NCI-H1417 treated with DMSO at 0.1 percent for 48 hours (cell line): ENCODE results near the gene N4BP2L2.
"Not testable (repeated sequence)": the region's sequence is repeated elsewhere in the genome, so short reads cannot be mapped to it uniquely, and the experiment has no call there.

ENCODE experiments used
- DNase-seq: peaks from one replicate; lab custom pipeline; 2025; lab: John Stamatoyannopoulos, UW

N4BP2L2 gene

DNA sequence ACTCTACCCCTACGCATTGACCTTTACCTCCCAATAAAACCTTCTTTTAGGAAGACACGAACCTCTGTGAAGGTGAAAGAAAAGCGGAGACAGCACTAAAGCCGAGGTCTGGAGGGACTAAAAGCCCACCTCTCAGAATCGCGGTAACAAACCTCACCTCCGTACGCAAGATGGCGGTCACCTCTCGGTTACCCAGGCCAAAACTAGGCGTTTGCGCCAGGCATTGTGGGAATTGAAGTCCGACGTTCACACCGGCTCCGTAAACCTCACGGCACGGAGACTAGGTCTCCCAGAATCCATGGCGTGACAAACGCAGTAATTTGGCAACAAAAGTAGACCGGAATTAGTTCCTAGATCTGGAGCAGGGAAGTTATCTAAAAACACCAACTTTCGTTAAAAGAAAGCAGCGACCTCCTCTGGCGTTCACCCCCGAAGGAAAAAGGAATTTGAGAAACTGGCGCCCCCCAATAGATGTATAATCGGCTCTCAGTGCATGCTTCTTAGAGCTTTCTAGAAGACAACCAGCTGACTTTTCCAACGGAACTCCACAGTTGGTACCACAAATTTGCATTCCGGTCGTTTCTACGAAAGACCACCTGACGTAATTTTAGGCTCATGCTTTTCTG lies at the start of gene N4BP2L2:
Gene N4BP2L2, minus strand, starts transcription at position 175 of the 626 bp plus-strand sequence. CDS start 1,768 bp downstream, outside the sequence.
- peak; percentile 45 for DNase-seq

DNA sequence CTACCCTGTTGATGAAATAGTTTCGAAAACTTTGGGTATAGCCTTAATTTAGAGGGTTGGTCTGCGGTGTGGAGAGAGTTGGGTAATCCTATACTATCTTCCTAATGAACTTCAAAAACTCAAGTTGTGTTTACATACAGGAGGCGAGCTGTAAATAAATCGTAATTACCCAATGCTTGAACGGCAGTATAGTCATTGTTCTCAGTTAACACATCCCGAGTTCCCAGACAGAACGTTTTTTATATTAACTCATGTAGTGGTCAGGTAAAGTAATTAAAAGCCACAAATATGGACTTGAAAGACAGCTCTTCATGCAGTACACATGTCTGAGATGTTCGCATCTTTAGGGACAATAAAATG lies 49.2 kb upstream of the N4BP2L2 start:
- no peak for DNase-seq

DNA sequence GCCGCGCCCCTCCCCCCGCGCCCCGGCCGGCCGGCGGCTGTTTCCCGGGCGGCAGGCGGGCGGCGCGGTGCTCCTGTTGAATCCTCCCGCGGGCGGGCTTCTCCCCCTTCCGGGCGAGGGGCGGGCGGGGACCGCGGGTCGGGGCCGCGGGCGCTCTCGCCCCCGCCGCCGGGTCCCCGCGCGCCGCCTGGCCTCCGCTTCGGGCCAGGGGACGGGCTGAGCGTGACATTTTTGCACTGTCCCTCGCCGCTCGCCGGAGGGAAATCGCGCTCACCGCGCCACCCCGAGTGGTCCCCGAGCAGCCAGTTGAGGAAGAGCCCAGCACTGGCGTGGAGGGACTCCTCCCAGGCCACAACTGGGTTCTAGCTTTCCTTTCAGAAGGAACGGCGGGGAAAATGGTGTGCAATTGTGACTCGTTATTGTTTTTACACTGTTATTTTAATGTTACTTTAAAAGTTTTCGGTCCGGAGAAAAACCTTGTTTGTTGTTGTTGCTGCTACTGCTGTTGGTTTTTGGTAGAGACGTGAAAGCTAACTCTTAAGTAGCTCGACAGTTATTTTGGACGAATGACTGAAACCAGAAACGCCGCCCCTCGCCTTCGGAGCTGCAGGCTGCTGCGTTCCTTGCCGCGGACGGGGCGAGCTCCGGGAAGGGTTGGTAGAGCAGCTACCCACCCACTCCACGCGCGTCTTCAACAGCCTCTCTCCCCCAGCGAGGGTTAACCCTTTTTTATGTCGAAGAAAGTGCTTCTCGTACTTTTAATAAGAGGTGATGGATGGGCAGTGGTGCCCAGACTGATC lies 48.6 kb upstream of the N4BP2L2 start:
- DNase-seq, result no peak

DNA sequence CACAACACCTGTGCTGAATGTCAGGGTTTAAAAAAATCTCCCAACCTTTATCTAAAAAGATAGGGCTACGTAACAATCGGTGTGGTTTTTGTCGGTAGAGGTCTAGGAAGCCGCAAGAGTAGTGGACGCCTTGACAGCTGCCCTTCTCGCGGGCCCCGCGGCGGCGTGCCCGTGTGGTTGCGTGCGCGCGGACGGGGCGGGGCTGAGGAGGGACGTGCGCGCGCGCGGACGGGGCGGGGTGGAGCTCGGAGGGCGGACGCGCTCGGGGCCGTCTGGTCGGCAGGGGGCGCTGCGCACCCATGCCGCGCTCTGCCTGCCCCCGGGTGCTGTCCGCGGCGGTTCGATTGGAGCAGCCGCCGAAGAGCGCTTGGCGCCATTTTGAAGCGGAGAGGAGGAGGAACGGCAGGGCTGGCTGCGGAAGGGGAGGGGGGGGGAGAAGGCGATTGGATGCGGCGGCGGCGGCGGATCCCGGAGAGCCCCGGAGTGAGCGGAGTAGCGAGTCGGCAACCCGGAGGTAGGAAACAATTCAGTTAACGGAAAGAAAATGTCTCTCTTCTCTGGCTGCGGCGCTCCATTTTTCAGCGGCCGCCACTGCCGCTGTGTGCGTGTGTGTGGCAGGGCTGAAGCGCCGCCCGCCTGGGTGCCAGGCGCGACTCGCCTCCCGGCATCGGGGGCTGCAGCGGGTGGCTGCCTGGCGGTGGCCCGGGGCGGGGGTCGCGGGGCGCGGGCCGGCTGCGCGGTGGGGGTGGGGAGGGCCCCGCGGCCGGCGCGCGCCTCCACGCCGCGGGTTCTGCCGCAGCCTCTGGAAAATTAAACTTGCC lies 47.7 kb upstream of the N4BP2L2 start, which contains the start of gene PDS5B:
Gene PDS5B, plus strand, starts transcription at position 373 of the 821 bp plus-strand sequence. CDS start 62,321 bp downstream, outside the sequence.
- DNase-seq, result peak; percentile 41

DNA sequence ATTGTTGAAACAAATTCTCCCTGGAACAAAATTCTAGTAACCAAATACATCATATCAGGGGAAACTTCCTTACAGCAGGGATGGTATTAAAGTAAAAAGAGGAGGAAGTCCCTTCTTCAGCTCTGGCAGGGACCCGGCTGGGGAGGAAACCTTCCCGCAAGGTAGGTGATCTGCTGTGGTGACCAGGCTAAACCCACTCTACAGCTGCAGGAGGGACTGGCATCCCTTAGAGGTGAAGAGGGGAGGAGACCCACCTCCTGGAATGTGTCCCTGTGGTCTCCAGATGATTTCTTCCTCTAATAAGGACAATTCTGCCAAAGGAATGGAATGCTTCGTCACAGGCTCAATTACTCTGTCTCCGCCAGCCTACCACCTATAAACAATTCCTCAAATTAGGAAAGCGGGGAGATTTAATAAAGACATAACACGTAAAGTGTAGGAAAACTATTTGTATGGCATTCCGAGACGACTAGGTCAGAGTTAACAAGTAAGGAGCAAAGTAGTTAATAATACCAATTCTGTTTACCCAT lies 47.0 kb upstream of the N4BP2L2 start:
- no peak for DNase-seq

DNA sequence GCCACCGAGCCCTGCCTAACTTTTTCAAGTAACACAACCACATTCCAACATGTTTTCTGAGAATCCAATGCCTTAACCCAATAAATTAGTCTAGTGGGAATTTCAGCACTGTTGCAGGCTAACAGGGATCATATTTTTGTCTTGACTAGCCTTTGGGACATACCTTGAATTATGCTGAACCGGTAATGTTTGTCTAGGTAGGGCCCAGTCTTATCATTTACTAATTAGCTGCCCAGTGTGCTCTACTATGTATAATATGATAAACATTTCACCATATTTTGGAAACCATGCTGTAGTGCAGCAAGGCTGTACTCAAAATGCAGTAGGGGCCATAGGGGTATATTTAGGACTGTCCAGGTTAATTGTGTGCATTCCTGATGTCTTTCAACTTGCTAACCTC lies 44.4 kb upstream of the N4BP2L2 start:
- DNase-seq, result no peak

DNA sequence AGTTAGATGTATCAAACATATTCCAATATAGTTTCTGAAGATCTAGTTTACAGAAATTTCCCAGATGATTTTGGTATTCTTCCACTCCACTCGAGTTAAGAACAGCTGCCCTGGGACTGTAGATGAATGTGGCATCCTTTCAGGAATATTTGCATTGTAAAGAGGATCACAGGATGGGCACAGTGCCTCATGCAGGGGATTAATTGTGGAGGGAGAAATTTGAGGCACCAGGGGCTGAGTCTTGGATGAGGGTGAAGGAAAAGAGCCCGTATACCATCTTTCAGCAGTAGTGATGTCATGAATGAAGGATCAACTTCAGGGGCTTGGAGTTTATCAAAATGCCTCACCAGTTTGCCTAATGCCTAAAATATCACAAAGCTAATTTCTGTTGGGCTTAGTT lies 43.7 kb upstream of the N4BP2L2 start:
- no peak for DNase-seq

DNA sequence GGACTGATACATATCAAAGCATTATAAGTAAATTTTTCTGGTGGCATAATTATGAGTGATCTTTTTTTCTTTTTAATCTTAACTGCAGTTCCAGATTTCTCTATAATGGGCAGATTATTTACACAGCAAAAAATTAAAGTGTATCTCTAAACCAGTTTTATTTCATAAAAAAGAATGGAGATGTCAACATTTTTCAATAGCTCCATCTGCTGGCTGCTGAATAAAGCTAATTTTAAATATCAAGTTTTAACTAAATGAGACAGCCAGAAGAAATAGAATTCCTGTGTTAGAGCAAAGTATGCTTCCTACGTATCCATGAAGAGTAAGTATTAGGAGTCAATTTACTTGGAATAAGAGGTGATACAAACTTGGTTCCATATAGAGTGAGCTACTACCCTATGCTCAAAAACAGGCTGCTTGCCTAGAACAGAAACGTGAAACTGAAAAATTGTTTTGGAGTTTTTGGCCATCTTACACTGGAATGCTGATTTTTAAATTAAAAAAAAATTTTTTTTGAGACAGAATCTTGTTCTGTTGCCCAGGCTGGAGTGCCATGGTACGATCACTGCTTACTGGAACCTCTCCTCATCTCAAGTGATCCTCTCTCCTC lies 42.7 kb upstream of the N4BP2L2 start:
- DNase-seq, result no peak

DNA sequence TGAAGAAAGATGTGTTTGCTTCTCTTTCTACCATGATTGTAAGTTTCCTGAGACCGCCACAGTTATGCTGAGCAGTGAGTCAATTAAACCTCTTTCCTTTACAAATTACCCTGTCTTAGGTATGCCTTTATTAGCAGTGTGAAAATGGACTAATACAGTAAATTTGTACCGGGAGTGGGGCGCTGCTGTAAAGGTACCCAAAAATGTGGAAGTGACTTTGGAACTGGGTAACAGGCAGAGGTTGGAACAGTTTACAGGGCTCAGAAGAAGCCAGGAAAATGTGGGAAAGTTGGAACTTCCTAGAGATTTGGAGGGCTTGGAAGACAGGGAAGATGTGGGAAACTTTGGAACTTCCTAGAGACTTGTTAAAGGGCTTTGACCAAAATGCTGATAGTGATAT lies 38.4 kb upstream of the N4BP2L2 start:
- no peak for DNase-seq

DNA sequence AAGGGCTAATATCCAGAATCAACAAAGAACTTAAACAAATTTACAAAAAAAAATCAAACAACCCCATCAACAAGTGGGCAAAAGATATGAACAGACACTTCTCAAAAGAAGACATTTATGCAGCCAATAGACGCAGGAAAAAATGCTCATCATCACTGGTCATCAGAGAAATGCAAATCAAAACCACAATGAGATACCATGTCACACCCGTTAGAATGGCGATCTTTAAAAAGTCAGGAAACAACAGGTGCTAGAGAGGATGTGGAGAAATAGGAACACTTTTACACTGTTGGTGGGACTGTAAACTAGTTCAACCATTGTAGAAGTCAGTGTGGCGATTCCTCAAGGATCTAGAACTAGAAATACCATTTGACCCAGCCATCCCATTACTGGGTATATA lies 37.1 kb upstream of the N4BP2L2 start:
- DNase-seq, result not testable (repeated sequence)

DNA sequence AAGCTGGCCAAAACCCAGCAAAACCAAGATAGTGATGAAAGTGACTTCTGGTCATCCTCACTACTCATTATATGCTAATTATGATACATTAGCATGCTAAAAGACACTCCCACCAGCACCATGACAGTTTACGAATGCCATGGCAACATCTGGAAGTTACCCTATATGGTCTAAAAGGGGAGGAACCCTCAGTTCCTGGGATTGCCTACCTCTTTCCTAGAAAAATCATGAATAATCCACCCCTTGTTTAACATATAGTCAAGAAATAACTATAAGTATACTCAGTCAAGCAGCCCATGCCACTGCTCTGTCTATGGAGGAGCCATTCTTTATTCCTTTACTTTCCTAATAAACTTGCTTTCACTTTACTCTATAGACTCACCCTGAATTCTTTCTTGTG lies 22.2 kb upstream of the N4BP2L2 start:
- not testable (repeated sequence) for DNase-seq

DNA sequence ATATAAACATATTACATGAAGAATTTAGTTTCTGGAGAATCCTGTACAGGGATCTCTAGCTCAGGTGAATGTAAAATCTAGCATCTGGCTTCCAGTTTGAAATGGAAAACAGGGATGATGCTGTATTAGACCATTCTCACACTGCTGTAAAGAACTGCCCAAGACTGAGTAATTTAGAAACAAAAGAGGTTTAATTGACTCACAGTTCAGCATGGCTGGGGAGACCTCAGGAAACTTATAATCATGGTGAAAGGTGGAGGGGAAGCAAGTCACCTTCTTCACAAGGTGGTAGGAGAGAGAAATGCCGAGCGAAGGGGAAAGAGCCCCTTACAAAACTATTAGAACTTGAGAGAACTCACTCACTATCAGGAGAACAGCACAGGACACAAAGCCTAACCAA lies 17.0 kb upstream of the N4BP2L2 start:
- DNase-seq, result no peak

DNA sequence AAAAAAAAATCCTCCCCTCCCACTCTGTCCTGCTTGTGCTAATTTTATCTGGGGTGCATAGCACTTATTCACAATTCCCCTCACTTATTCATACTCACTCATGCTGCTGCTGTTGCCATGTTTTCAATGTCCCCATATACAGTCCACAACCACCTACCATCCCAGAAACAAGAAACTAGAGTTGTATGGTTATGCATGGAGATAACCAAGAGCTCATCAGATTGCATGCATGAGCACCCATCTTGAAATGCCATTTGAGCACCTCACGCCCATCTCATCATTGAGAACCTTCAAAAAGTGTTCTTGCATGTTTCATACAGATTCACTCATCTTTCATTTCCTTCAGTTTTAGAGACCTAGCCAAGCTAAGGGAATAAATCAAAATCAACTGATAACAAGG lies 15.1 kb upstream of the N4BP2L2 start:
- no peak for DNase-seq

DNA sequence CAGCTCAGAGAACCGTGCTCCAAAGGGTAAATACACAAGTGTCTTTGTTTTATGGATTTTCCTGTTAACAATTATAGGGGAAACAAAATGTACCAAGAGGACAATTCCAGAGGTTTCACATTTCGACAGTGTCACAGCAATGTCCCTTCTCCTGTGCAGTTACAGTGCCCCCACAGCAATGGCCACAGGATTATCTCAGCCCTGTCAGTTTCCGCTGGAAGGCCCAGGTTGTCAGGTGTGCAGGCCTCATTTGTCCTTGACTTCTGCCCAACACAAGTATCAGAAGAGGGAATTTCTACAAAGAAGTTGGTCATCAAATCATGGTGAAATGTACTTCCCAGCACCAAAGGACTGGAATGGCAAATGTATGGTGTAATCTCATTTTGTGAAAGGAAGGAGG lies 11.2 kb upstream of the N4BP2L2 start:
- DNase-seq, result no peak

DNA sequence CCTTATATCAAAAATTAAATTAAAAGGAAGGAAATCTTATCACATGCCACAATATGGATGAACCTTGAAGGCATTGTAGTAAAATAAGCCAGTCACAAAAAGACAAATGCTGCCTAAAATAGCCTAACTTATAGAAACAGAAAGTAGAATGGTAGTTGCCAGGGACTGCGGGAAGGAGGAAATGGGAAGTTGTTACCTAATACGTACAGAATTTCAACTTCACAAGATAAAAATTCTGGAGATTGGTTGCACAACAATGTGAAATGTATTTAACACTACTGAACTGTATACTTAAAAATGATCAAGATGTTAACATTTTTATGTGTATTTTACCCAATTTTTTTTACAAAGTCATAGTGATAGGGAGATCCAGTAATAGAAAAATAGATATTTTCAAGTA lies 10.2 kb upstream of the N4BP2L2 start:
- no peak for DNase-seq

DNA sequence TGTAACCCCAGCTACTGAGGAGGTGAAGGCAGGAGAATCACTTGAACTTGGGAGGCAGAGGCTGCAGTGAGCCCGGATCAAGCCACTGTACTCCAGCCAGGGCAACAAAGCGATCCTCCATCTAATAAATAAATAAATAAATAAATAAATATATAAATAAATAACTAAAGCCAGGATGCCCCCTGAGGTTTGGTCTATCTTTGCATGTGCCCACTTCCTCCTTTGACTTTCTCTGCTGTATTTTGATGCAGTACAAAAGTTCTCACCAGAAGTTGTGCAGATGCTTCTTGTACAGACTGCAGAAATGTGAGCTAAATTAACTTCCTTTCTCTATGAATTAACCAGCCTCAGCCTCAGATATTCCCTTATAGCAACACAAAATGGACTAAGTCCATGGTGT lies 6.5 kb upstream of the N4BP2L2 start:
- no peak for DNase-seq

DNA sequence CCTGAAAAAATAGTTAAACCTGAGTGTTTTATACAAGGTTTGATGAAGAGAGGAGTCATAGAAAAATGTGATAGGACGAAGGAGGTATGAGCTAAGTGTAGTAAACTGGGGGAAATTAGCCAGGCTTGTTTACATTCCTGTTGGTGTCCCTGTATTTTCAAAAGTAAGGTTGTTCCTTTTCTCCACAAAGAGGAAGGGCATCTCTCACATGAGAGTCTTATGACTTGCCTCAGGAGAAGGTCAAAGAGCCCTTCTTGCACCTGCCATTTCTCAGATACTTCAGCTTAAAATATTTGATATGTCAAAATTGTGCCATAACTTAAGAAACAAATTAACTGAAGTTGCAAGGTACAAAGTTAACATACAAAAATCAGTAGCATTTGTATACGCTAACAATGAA lies 3.6 kb upstream of the N4BP2L2 start:
- no peak for DNase-seq

DNA sequence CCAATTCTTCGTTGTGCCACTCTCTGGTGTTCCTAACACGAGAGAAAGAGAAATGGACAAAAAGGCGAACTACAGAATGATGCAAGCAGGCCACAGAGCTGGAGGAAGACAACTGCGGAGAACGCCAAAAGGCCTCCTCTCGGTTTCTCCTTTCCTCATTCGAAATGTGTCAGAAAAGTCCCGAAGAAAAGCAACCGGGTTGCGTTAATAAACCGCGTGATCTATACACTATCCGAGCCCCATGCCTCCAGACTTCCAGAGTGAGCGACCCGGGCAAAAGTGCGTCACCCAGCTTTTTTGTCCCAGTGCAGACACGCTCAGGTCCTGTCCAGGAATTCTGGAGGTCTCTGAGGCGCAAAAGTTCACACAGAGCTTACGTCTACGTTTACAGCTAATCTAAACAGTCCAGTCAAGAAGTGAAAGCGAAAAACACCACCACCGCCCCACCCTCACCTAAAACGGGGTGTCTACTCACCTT lies 413 bp downstream of the N4BP2L2 start:
- DNase-seq, result no peak

DNA sequence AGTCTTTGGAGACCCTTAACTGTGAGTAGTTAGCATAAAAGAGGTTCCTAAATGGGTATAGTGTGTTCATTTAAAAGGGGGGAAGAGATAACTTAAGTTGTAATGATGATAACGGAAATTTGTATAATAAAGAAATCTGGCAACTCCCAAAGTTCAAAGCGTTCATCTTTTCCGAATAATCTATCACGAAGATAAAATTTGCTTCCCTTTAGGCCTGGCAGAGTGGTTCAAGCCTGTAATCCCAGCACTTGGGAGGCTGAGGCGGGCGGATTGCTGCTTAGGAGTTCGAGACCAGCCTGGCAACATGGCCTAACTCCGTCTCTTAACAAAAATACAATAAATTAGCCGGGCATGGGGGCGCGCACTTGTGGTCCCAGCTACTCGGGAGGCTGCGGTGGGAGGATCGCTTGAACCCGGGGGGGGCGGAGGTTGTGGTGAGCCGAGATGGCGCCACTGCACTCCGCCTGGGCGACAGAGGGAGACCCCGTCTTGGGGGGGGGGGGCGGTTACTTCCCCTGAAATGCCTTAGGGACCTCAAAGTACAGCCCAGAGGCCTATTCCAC lies 934 bp downstream of the N4BP2L2 start:
- DNase-seq, result no peak

DNA sequence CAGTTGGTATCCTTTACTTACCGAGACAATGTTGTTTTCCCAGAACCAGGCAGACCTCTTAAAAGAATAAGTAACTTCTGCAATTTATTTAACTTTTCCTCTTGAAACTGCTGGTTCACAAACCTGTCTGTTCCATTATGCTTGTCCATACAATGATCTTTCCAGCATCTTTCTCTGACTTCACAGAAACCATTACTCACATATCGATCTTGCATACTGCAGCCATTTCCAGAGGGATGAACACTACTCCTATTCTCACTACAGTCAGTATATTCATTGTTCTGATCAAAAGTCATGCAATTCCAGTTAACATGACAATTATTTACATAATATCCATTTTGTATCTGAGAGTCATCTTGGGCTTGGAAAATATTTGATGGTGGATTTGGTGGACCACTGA lies 2.8 kb downstream of the N4BP2L2 start:
- DNase-seq, result no peak

DNA sequence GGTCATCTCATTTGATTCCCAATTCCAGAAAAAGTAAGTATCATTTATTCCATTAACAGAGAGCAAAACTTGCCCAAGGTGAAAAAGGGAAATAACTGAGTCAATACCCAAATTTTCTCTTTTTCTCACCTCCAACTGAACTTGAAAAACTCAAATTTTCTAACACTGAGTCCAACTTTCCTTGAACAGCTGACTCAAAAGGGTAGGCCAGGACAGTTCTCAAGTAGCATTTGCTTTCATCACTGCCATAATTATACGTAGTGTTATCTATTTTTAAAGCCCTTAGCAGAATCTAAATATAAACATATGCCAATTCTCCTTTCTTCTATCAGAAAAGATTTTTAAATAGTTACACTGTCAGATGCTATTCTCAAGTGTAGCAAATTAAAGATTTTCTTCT lies 3.5 kb downstream of the N4BP2L2 start:
- DNase-seq, result no peak

DNA sequence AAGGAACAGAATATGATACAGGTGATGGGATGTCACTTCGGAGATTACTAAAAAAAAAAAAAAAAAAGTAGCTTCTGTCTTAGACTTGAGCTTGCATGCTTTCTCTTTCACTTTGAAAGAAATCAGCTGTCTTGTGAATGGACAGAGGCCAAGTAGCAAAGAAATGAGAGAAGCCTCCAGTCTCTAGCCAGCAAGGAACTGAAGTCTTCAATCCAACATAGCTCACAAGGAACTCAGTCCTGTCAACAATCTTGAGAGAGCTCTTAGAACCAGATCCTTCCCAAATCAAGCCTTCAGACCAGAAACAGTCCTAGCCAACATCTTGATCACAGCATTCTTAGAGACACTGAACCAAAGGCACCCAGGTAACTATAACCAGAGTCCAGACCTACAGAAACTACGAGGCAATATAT lies 7.7 kb downstream of the N4BP2L2 start:
- DNase-seq, result no peak
